22Rv1 (cell line): ENCODE measurements around the gene DRP2.

Experiments used
- ZFX ChIP-seq: fragments of 450-650 bp; IDR thresholded peaks from 2 replicates; pipeline ENCODE4 v1.6.1; 2017; ENCODE audit warnings: antibody characterized with exemption, borderline replicate concordance
- TF ChIP-seq, protein P1 (sequence below): fragments of 450-650 bp; IDR thresholded peaks from 2 replicates; pipeline ENCODE4 v1.5.1; 2017; ENCODE audit warnings: mild to moderate bottlenecking

DNA sequence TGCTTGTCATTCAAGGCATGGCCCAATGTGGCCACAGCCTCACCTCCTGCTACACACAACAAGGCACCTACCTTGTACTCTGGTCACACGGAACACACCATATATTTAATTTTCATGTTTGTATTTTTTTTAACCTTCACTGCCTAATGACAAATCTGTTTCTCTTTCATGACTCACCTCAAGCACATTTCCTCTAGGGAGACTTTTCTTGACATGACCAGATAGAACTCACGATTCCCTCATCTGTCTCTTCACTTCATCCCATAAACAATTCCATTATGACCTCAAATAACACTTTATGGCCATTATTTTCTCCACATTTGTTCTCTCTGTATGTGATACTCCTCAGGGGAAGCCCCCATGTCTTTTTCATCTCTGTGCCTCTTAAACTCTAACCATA lies 11.1 kb downstream of the DRP2 start:
- TF ChIP-seq, protein P1, sequence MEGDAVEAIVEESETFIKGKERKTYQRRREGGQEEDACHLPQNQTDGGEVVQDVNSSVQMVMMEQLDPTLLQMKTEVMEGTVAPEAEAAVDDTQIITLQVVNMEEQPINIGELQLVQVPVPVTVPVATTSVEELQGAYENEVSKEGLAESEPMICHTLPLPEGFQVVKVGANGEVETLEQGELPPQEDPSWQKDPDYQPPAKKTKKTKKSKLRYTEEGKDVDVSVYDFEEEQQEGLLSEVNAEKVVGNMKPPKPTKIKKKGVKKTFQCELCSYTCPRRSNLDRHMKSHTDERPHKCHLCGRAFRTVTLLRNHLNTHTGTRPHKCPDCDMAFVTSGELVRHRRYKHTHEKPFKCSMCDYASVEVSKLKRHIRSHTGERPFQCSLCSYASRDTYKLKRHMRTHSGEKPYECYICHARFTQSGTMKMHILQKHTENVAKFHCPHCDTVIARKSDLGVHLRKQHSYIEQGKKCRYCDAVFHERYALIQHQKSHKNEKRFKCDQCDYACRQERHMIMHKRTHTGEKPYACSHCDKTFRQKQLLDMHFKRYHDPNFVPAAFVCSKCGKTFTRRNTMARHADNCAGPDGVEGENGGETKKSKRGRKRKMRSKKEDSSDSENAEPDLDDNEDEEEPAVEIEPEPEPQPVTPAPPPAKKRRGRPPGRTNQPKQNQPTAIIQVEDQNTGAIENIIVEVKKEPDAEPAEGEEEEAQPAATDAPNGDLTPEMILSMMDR, result no peak
- TF ChIP-seq ZFX, result no peak
